Measurements from ENCODE around the gene HCN3.
"Not testable (repeated sequence)": the region's sequence is repeated elsewhere in the genome, so short reads cannot be mapped to it uniquely, and the experiment has no call there.

The HCN3 gene

GRCh38 chr1:155313261-155313660, 36.0 kb downstream of the HCN3 start:
- no peak for DNase-seq (ENCODE audit: low spot score)

GRCh38 chr1:155316922-155317321, 39.7 kb downstream of the HCN3 start:
- DNase-seq (ENCODE audit: low spot score): no peak

- DNase-seq (ENCODE audit: low spot score): no peak
Measured at GRCh38 chr1:155318082-155318481, 40.8 kb downstream of the HCN3 start.

GRCh38 chr1:155319536-155319935, 42.3 kb downstream of the HCN3 start:
- DNase-seq (ENCODE audit: low spot score): no peak

GRCh38 chr1:155320252-155320651, 43.0 kb downstream of the HCN3 start:
- no peak for DNase-seq (ENCODE audit: low spot score)

GRCh38 chr1:155320661-155321617, 43.7 kb downstream of the HCN3 start, which contains the start of gene RUSC1:
Gene RUSC1, plus strand, starts transcription at chr1:155320894. Its CDS starts 880 bp downstream, at chr1:155321774.
- peak; percentile 65 for DNase-seq (ENCODE audit: low spot score)

GRCh38 chr1:155321639-155322503, 44.6 kb downstream of the HCN3 start:
- DNase-seq (ENCODE audit: low spot score): no peak

GRCh38 chr1:155322571-155322952, 45.3 kb downstream of the HCN3 start:
- no peak for DNase-seq (ENCODE audit: low spot score)

- DNase-seq (ENCODE audit: low spot score): peak; percentile 74
Measured at GRCh38 chr1:155322953-155323728, 45.9 kb downstream of the HCN3 start.

- peak; percentile 76 for DNase-seq (ENCODE audit: low spot score)
Measured at GRCh38 chr1:155323729-155324036, 46.4 kb downstream of the HCN3 start.

GRCh38 chr1:155324037-155324716, 46.9 kb downstream of the HCN3 start:
- DNase-seq (ENCODE audit: low spot score): peak; percentile 84

- DNase-seq (ENCODE audit: low spot score): no peak
Measured at GRCh38 chr1:155324717-155325602, 47.7 kb downstream of the HCN3 start.

- no peak for DNase-seq (ENCODE audit: low spot score)
Measured at GRCh38 chr1:155325603-155325893, 48.3 kb downstream of the HCN3 start.

- DNase-seq (ENCODE audit: low spot score): no peak
Measured at GRCh38 chr1:155326020-155326526, 48.8 kb downstream of the HCN3 start.

- no peak for DNase-seq (ENCODE audit: low spot score)
Measured at GRCh38 chr1:155326631-155327037, 49.4 kb downstream of the HCN3 start.

GRCh38 chr1:155327981-155328380, 50.7 kb downstream of the HCN3 start:
- no peak for DNase-seq (ENCODE audit: low spot score)

- not testable (repeated sequence) for DNase-seq (ENCODE audit: low spot score)
Measured at GRCh38 chr1:155328856-155329255, 51.6 kb downstream of the HCN3 start.

GRCh38 chr1:155329980-155330598, 52.8 kb downstream of the HCN3 start:
- no peak for DNase-seq (ENCODE audit: low spot score)

- DNase-seq (ENCODE audit: low spot score): no peak
Measured at GRCh38 chr1:155334962-155335361, 57.7 kb downstream of the HCN3 start.

Data from CD4-positive, alpha-beta T cell treated with Interleukin-6 at 100 ng/mL for 8 hours (primary cell).